Measurements from ENCODE around the gene LHFPL3.
"Not testable (repeated sequence)": the region's sequence is repeated elsewhere in the genome, so short reads cannot be mapped to it uniquely, and the experiment has no call there.

The LHFPL3 gene

DNA sequence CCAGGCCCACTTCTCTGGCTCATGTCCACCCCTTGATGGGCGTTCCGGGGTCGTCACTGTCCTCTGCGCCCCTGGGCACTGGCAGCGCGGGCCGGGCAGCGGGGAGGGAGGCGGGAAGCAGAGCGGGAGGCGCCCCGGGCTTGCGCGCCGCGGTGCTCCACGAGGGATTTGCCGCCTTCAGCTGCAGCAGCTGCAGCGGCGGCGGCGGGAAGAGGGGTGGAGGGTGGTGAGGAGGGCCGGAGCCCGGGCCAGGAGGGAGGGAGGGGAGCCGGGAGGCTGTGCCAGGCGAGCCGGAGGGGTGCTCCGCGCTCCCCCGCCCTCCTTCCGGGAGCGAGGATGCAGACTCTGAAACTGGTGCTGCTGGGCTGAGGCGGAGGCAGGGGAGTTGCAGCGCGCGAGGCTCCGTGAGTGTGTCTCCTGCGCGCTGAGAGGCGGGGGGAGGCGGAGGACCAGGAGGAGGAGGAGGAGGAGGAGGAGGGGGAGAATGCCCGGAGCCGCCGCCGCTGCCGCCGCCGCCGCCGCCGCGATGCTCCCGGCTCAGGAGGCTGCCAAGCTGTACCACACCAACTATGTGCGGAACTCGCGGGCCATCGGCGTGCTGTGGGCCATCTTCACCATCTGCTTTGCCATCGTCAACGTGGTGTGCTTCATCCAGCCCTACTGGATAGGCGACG is at the start of gene LHFPL3:
Gene LHFPL3, plus strand, starts transcription at position 308 of the 674 bp plus-strand sequence.
- DNase-seq: no peak

DNA sequence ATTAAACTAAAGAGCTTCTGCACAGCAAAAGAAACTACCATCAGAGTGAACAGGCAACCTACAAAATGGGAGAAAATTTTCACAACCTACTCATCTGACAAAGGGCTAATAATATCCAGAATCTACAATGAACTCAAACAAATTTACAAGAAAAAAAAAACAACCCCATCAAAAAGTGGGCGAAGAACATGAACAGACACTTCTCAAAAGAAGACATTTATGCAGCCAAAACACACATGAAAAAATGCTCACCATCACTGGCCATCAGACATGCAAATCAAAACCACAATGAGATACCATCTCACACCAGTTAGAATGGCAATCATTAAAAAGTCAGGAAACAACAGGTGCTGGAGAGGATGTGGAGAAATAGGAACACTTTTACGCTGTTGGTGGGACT is 46.7 kb upstream of the LHFPL3 start:
- DNase-seq: not testable (repeated sequence)

DNA sequence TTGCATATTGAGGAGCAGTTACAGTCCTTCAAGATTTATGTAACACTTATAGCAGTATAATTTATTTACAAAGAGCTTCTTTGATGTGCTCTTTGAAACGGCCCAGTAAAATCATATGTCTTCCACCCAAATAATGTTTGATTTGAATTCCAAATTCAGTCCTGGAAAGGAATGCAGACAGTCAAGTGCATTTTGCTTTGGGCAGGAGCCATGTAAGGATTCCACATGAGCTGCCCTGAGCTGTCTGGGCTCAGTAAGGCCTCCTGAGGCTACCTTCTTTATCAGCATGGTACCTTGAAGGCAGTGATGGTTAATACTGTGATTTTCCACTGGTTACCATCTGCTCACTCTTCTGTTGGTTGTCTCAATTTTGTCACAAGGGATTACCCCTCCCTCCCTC is 41.6 kb upstream of the LHFPL3 start:
- DNase-seq: no peak

GRCh38 chr7:104288137-104288536 is 40.3 kb upstream of the LHFPL3 start:
- no peak for DNase-seq

DNA sequence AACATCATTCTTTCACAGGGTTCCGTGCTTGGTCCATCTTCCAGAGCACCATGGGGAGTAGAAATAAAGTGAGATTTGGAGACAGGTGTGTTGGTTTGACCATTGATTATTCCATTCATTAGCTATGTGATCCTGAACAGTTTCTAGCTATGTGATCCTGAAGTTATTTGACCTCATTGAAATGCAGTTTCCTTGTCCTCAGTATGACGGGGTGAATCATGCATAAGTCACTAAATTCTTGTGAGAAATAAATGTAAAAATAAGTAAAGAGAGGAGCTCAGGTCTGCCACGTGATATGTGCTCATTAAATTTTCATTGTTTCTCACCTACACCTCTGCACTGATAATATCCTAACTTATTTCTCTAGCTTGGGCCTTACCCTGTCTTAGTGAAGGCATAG is 34.1 kb upstream of the LHFPL3 start:
- no peak for DNase-seq

GRCh38 chr7:104296266-104296665 is 32.1 kb upstream of the LHFPL3 start:
- DNase-seq: no peak

DNA sequence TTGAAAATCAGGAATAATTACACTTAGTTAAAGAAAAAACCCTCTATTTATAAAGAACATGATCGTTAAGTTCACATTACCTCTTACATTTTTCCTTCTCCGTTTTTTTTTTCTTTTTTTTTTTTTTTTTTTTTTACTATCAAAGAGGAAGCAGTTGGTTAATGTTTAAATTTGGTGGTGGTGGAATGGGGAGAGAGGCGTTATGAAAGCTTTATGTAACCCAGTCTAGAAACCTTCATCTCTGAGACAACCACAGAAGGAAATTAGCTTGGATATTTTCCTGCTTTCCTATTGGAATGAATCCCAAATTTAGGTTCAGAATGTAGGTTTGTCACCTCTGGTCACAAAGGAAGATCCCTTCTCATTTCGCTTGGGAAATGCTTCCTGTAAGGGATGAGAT is 31.5 kb upstream of the LHFPL3 start:
- DNase-seq: no peak

GRCh38 chr7:104299323-104299722 is 29.1 kb upstream of the LHFPL3 start:
- no peak for DNase-seq

- DNase-seq: no peak
Measured at GRCh38 chr7:104299777-104300176, 28.6 kb upstream of the LHFPL3 start.

DNA sequence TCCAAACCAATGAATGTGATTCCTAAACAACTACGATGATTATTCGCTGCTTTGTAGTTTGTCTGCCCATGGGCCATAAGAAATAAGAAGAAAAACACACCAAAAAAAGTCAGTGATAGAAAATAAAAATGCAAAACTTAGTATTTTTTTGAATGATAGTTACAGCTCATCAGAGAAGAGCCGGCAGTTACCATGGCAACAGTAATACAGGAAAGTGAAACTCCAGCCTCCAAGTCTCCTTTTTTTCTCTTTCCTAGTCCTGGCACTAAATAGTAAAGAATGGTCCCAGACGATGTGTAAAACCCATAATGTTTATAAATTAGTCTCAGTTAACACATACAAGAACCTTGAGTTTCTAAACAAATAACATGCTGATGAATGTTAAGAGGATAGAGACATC is 21.6 kb upstream of the LHFPL3 start:
- no peak for DNase-seq

GRCh38 chr7:104317948-104318629 is 10.3 kb upstream of the LHFPL3 start:
- DNase-seq: no peak

- no peak for DNase-seq
Measured at GRCh38 chr7:104327534-104327933, 869 bp upstream of the LHFPL3 start.

GRCh38 chr7:104327938-104328295 is 486 bp upstream of the LHFPL3 start:
- no peak for DNase-seq

DNA sequence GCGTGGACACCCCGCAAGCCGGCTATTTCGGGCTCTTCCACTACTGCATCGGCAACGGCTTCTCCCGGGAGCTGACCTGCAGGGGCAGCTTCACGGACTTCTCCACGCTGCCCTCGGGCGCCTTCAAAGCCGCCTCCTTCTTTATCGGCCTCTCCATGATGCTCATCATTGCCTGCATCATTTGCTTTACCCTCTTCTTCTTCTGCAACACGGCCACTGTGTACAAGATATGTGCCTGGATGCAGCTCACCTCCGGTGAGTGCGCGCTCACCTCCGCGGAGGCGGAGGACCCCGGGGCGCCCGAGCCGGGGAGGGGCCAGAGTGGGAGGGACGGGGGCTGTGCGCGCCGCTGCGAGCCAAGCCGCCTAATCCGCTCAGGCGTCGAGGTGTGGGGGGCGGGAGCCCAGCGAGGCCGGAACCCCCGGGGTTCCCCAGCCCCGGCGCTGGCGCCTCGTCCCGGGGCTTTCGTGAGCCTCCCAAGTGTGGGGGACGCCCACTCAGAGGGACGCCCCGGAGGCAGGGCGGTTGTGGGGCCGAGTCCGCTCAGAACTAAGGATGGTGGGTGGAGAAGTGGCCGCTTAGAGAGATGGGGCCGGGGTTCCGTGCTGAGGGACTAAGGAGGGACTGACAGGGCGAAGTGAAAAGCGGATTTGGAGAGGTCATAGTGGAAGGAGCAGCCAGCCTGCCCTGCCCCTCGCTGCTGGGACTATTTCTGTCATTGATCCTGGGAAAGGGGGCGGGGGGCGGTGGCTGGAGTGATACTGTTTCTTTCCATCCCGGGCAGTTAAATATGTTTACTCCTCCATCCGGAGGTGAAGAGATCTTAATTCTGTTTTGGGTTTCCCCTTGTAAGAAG is 795 bp downstream of the LHFPL3 start:
- DNase-seq: no peak

DNA sequence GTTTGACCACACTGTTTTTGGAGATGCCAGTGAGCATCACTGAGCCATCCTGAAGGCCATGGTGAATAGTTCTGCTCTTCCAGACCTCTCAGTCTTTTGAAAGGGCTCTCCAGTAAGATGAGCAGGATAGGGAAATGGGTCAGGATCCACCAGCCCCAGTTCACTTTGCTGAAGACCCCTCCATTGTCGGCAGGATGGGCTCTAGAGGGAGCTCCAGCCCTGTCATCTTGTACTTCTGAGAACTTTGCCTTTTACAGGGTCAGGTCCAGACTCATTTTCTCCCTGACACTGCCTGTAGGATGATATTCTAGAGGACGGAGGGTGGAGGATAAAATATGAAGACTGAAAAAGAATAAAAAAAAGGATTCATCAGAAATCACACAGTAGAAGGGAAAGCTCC is 13.1 kb downstream of the LHFPL3 start:
- no peak for DNase-seq

DNA sequence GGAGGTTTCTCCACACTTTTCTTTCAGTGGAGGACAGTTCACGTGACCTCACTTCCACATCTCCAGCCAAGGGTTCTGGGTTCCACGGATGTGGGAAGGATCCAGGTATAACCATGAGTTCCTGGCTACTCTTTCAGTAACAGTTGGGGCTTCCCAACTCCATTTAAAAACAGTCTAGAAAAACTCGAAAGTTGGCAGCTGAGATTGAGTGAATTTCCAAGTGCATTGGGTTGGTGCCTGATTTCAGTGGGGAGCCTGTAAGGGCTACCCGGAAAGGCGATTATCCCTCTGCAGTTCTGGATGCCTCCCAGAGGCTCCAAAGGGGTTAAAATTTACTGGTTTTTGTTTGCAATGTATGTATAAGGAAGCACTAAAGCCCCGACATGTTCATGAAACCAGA is 24.3 kb downstream of the LHFPL3 start:
- no peak for DNase-seq

DNA sequence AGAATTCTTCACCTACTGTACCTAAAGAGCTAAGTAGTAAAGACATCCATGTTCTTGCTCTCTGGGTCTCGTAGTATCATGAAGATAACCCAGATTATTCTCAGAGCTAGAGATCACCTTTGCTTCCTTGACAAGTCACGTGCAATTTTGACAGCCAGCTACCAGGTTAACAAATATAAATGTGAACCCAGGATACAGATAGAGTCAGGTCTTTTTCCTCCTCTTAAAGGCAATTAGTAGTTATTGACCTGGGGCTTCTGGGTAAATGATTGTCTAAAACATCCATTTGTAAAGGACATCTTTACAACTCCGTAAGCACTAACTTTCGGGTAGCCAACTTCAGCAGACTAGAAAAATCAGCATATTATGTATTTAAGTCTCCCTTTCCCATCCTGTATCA is 28.8 kb downstream of the LHFPL3 start:
- no peak for DNase-seq

- DNase-seq: no peak
Measured at GRCh38 chr7:104358446-104359132, 30.2 kb downstream of the LHFPL3 start.

GRCh38 chr7:104362756-104363155 is 34.4 kb downstream of the LHFPL3 start:
- no peak for DNase-seq

GRCh38 chr7:104363355-104363754 is 35.0 kb downstream of the LHFPL3 start:
- DNase-seq: no peak

DNA sequence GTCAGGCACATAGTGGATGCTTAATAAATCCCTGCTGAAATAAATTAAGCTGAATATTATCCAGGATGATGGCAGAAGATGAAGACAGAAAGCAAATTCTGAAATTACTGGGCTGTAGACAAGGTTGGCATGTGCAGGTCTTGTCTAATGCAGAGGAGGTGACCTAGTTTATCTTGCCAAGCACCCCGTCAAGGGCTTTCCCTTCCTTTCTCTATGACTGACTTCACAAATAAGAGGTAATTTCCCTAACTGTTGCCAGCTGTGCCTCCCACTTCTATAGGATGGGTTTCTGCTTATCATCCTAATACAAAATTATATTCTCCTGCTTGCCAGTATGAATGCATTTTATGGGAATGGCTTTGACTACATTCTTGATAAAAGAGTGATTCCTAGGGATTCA is 38.0 kb downstream of the LHFPL3 start:
- DNase-seq: no peak

DNA sequence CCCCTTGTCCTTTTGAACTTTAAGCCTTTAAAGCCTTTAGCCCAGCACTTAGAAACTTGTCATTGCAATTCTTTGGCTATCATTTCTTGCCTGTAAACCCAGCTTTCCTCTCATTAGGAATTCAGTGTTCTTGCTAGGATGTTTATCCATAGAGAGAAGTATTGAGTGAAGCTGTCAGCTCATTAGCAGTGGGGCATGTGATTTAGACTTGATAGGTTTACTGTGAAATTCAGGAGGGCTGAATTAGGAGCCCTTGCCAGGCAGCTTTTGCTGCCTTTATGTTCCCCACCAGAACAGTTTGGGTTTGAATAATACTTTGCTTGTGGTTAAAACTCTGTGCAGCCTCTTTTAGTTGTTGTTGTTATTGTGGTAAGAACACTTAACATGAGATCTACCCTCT is 39.5 kb downstream of the LHFPL3 start:
- DNase-seq: no peak

DNA sequence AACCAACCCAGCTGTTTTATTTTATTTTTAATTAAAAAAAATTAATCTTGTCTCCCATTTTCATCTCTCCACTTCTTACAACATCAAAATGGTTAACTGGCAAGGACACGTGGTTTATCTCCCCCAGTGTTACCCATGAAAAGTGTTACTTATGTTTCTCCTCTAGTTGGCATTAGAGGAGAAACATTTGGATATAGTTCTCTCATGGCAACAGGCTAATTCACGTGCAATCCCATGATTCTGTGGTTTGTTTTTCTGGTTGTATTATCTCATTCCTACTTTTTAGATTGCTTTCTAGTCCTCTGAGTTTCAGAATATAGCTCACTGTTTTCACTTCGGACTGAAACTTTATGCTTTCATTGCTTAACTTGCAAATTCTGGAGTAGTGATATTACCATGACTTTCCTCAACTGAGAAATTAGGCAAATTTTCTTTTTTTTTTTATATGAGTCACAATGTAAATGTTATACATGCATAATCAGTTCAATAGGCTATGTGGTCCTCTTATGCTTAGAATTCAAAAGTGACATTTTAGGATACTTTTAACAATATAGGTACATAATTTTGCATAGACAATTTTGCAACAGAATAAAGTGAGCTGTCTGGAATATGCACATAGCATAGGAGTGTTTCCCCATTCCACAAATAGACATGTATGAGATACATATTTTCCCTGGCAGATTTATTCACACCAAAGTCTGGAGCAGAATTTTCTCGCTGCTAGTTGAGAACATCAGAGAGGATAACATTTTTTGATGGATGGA is 43.0 kb downstream of the LHFPL3 start:
- DNase-seq: no peak
